C4-2B (cell line): ENCODE measurements around the gene PLEKHM3.

Experiments used
- CTCF ChIP-seq: fragments of 450-650 bp; conservative IDR thresholded peaks from 2 replicates; pipeline ENCODE4 v1.5.1; 2017; ENCODE audit warnings: mild to moderate bottlenecking
- ZFX ChIP-seq: fragments of 450-650 bp; IDR thresholded peaks from 2 replicates; pipeline ENCODE4 v1.6.1; 2017

DNA sequence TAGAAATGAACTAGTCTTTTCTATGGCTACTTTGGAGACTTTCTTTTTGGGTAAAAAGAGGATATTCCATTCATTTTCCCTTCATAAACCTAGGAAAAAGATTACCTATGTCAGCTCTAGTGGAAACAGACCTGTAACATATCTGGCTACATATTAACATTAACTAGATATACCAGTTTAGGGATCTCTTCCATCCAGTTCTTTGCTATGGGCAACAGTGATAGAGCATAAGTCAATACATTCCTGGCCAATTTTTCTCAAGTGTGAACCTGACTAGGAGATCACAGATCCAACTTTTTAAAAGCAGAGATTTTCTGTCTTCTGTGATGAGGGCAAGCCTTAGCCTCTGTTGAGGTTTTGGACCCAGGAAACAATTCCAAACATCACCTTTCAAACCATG is 34.5 kb downstream of the PLEKHM3 start:
- TF ChIP-seq CTCF (no peak), ZFX (no peak)
